PC-3 (cell line): ENCODE data around the gene CCNO. TPM values are rescaled to one million over a fixed set of nuclear protein-coding genes. Genes with fewer than 3 reads are reported as not detected.

Experiments
- ATAC-seq: fragments of 200-7000 bp; cut with Tn5 transposase; 2 replicates; pipeline ENCODE4 v1.9.1; 2020; ENCODE audit warnings: mild to moderate bottlenecking, moderate library complexity
- BruUV-seq: library from RNA; stranded (reverse); fragments of 400-500 nt; replicated peaks from 2 replicates; lab custom pipeline; 2021; lab: Mats Ljungman, UMichigan
- CTCF ChIA-PET: fragments of 300-600 bp; sonication (Branson Sonifier 250); formaldehyde crosslinking; loops from one replicate; lab custom pipeline; 2022; ENCODE audit warnings: antibody characterized with exemption; lab: Charles Lee
- POLR2A ChIA-PET: fragments of 300-600 bp; sonication (Branson Sonifier 250); formaldehyde crosslinking; loops from one replicate; lab custom pipeline; 2022; ENCODE audit warnings: antibody characterized with exemption; ENCODE audit not compliant: unreplicated experiment; lab: Charles Lee
- DNase-seq: peaks from one replicate; pipeline ENCODE4 v3.0.0-alpha.2; 2015
- H2AFZ ChIP-seq: fragments of 300-600 bp; sonication (generic); 2 replicates; pipeline ENCODE4 v1.6.0; 2016; ENCODE audit warnings: antibody characterized with exemption, low read length
- H3F3A ChIP-seq: fragments of 300-600 bp; sonication (generic); one replicate; pipeline ENCODE4 v1.6.0; 2017; ENCODE audit warnings: antibody characterized with exemption, low read length, control low read depth, mild to moderate bottlenecking; ENCODE audit not compliant: unreplicated experiment
- H3K27ac ChIP-seq: fragments of 300-600 bp; sonication (generic); 2 replicates; pipeline ENCODE4 v1.5.1; 2016; ENCODE audit warnings: mild to moderate bottlenecking, low read length
- H3K27me3 ChIP-seq: fragments of 300-600 bp; sonication (generic); 2 replicates; pipeline ENCODE4 v1.6.1; 2016; ENCODE audit warnings: low read length, mixed read lengths
- H3K36me3 ChIP-seq: fragments of 300-600 bp; sonication (generic); 2 replicates; pipeline ENCODE4 v1.6.1; 2016; ENCODE audit warnings: low read depth, mixed run types, low read length, mixed read lengths
- H3K4me1 ChIP-seq: fragments of 300-600 bp; sonication (generic); 2 replicates; pipeline ENCODE4 v1.5.1; 2016; ENCODE audit warnings: low read length; ENCODE audit not compliant: insufficient read depth
- H3K4me2 ChIP-seq: fragments of 300-600 bp; sonication (generic); 2 replicates; pipeline ENCODE4 v1.6.0; 2016; ENCODE audit warnings: low read length
- H3K4me3 ChIP-seq: fragments of 300-600 bp; sonication (generic); 2 replicates; pipeline ENCODE4 v1.5.1; 2016; ENCODE audit warnings: mild to moderate bottlenecking, low read length, mixed read lengths
- H3K79me2 ChIP-seq: fragments of 300-600 bp; sonication (generic); 2 replicates; pipeline ENCODE4 v1.6.1; 2017; ENCODE audit warnings: low read length, mixed read lengths
- H3K9ac ChIP-seq: fragments of 300-600 bp; sonication (generic); 2 replicates; pipeline ENCODE4 v1.6.0; 2016; ENCODE audit warnings: mild to moderate bottlenecking, low read length
- H3K9me2 ChIP-seq: fragments of 300-600 bp; sonication (generic); replicated peaks from 2 replicates; pipeline ENCODE4 v1.6.1; 2016; ENCODE audit warnings: mixed run types, low read length, mixed read lengths
- H3K9me3 ChIP-seq: fragments of 300-600 bp; sonication (generic); 2 replicates; pipeline ENCODE4 v1.6.1; 2016; ENCODE audit warnings: low read length, mixed read lengths
- H4K20me1 ChIP-seq: fragments of 300-600 bp; sonication (generic); 2 replicates; pipeline ENCODE4 v1.6.1; 2016; ENCODE audit warnings: low read length, mixed read lengths
- CTCF ChIP-seq: fragments of 300-600 bp; sonication (generic); conservative IDR thresholded peaks from 2 replicates; pipeline ENCODE4 v1.5.1; 2017; ENCODE audit warnings: antibody characterized with exemption, low read depth, mild to moderate bottlenecking, low read length
- EZH2 ChIP-seq: fragments of 300-600 bp; sonication (generic); IDR thresholded peaks from one replicate; pipeline ENCODE4 v1.6.1; 2017; ENCODE audit warnings: antibody characterized with exemption, mild to moderate bottlenecking, low read length; ENCODE audit not compliant: unreplicated experiment
- EZH2phosphoT487 ChIP-seq: fragments of 300-600 bp; sonication (generic); IDR thresholded peaks from 2 replicates; pipeline ENCODE4 v1.6.1; 2018; ENCODE audit warnings: mild to moderate bottlenecking, antibody characterized with exemption, low read length, borderline replicate concordance
- intact Hi-C: fragments of 100-400 bp; cut with micrococcal nuclease; formaldehyde crosslinking; loops from 2 replicates; pipeline ENCODE4 v1.9.0; 2023
- total RNA-seq: library from RNA; depleted of rRNA; stranded (reverse); fragments of >200 nt; gene quantifications from 2 replicates; pipeline ENCODE4 v1.2.3, GENCODE V29; 2014

The CCNO gene
- total RNA-seq, 1 experiment from 2014 or later: 3.4 TPM

GRCh38 chr5:55211184-55211874 lies 22.1 kb downstream of the CCNO start:
- intact Hi-C loops: no loop called here
- no peak overlapping the region for H3K4me3 ChIP-seq
- H3K9me3 ChIP-seq: no peaks in the 10 kb centered on the region
- no peaks in the 10 kb centered on the region for H3K27me3 ChIP-seq
- H3K79me2 ChIP-seq: no peaks in the 10 kb centered on the region
- H3K9me2 ChIP-seq: no peaks in the 10 kb centered on the region
- peak; percentile 73 for ATAC-seq
- peak; percentile 44 for DNase-seq
- no peak overlapping the region for H3K4me2 ChIP-seq
- ChIA-PET CTCF (interaction anchor here (0.6 to 0.8 kb wide), 3 partner anchors 22 to 969 kb away, joined by 4 to 6 read pairs (median 5); no protein-coding TSS in a partner anchor), POLR2A (no interaction called here)
- H3K9ac ChIP-seq: no peak overlapping the region
- no peaks in the 10 kb centered on the region for H3K36me3 ChIP-seq
- H3F3A ChIP-seq: no peaks in the 10 kb centered on the region
- no peaks in the 10 kb centered on the region for H4K20me1 ChIP-seq
- H3K4me1 ChIP-seq: peaks cover 5% of the 10 kb centered on the region; the same call in 1 of the 2 replicates
- no TSS peak for BruUV-seq
- no peak for TF ChIP-seq CTCF
- no peak for TF ChIP-seq EZH2
- no peak for TF ChIP-seq EZH2phosphoT487
- no peak overlapping the region for H3K27ac ChIP-seq
- no peak overlapping the region for H2AFZ ChIP-seq

- Histone ChIP-seq H3K9me3 (no peaks in the 10 kb centered on the region), H3K27me3 (no peaks in the 10 kb centered on the region), H2AFZ (no peak overlapping the region), H3K27ac (no peak overlapping the region), H3F3A (no peaks in the 10 kb centered on the region), H3K4me1 (no peaks in the 10 kb centered on the region), H3K9ac (no peak overlapping the region), H4K20me1 (no peaks in the 10 kb centered on the region), H3K4me3 (no peak overlapping the region), H3K36me3 (no peaks in the 10 kb centered on the region), H3K4me2 (no peak overlapping the region), H3K9me2 (no peaks in the 10 kb centered on the region), H3K79me2 (no peaks in the 10 kb centered on the region)
- ATAC-seq (no peak), DNase-seq (peak; percentile 20)
- TF ChIP-seq CTCF (no peak), EZH2 (no peak), EZH2phosphoT487 (no peak)
- no TSS peak for BruUV-seq
- intact Hi-C loops: no loop called here
- CTCF ChIA-PET: no interaction called here
- POLR2A ChIA-PET: no interaction called here
Measured at GRCh38 chr5:55205001-55205400, 28.4 kb downstream of the CCNO start.

- BruUV-seq: no TSS peak
- peaks cover 13% of the 10 kb centered on the region for H3K4me1 ChIP-seq
- intact Hi-C loops: no loop called here
Measured at GRCh38 chr5:55191165-55191564, 42.2 kb downstream of the CCNO start.

More at GRCh38 chr5:55191165-55191564, 42.2 kb downstream of the CCNO start:
- DNase-seq (peak; percentile 12), ATAC-seq (no peak)
- H3K36me3 ChIP-seq: no peaks in the 10 kb centered on the region
- H3K9me3 ChIP-seq: no peaks in the 10 kb centered on the region
- ChIA-PET CTCF (no interaction called here), POLR2A (no interaction called here)
- H3K4me3 ChIP-seq: no peak overlapping the region
- no peaks in the 10 kb centered on the region for H3K9me2 ChIP-seq
- no peak overlapping the region for H3K27ac ChIP-seq
- H3K9ac ChIP-seq: no peak overlapping the region
- no peak for TF ChIP-seq CTCF
- TF ChIP-seq EZH2: no peak
- TF ChIP-seq EZH2phosphoT487: no peak
- H2AFZ ChIP-seq: no peak overlapping the region
- H3K4me2 ChIP-seq: no peak overlapping the region
- H3K27me3 ChIP-seq: no peaks in the 10 kb centered on the region
- H3F3A ChIP-seq: no peaks in the 10 kb centered on the region
- no peaks in the 10 kb centered on the region for H3K79me2 ChIP-seq
- no peaks in the 10 kb centered on the region for H4K20me1 ChIP-seq
